Stimulated activated CD4-positive, alpha-beta T cell treated with anti-CD3 and anti-CD28 coated beads, Interleukin-15, amount 100 ng/mL, for 24 hours (primary cell): ENCODE data around the gene TRPM6.
A peak's percentile ranks its signal among the peaks of the same experiment; 100 is the strongest.
"Not testable (repeated sequence)": the region's sequence is repeated elsewhere in the genome, so short reads cannot be mapped to it uniquely, and the experiment has no call there.

Experiments used
- DNase-seq: peaks from one replicate; pipeline ENCODE4 v3.0.0-alpha.2; 2020

Gene TRPM6

DNA sequence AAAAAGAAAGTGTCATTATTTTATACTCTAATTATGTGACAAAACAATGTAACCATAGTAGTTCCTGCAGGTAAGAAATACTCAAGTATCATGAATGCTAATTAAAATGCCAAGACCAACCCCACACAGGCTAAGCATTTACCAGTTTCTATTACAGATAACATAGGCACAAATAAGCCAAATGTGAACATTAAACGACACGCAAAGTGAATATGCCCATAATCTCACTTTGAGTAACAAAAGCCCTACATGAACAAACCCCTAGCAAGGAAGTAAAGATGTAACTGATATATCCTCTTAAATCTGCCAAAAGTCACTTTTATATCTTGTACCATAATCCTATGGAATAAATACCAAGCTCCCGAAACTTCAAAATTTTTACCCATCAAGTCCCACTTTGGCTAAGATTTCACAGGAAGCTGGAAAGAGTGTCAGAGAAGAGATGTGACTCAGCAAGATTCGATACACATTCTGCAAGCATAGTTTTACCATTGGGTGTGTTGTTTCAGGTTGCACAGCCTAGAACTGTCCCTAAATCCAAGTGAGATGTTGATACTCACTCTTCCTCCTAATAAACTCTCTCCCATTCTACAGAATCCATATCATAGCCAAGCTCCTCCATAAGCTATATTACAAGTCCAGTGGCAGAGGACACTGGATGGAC lies 28.8 kb downstream of the TRPM6 start:
- no peak for DNase-seq

DNA sequence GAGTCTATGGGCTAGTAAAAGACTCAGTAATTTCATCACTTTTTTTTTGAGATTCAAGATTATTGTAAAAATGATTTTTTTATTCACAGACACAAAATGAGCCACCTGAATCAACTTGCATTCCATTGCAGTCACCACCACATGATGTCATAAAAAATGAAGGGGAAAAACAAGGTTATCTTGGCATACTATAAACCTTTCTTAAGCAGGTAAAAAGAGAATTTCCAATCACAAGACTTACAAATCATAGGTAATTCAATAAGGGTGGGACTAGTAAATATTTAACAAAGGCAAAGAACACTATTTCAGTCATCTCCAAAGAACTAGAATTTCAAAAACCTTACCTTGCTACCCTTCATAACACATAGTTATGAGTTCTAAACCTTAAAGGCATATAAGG lies 30.7 kb downstream of the TRPM6 start:
- no peak for DNase-seq

DNA sequence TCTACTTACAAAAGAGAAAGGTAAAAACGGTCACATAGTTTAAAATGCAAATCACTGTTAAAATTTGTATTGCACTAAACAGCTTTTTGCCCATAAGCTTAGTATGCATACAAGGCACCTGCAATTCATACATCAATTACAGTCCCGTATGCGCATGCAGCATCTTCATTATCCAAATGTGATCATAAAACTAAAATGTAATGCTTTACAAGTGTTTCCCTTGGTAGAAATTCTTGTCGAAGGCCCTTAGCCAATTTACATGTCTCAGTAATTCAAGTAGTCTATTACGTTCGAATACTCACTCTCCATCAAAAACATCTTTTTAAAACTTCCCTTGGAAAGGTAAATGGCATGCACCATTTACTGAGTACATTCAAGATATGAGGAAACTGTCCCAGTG lies 32.6 kb downstream of the TRPM6 start:
- no peak for DNase-seq

DNA sequence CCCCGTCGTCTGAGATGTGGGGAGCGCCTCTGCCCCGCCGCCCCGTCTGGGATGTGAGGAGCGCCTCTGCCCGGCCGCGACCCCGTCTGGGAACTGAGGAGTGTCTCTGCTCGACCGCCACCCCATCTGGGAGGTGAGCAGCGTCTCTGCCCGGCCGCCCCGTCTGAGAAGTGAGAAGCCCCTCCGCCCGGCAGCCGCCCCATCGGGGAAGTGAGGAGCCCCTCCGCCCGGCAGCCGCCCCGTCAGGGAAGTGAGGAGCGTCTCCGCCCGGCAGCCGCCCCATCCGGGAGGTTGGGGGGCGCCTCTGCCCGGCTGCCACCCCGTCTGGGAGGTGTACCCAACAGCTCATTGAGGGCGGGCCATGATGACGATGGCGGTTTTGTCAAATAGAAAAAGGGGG lies 34.7 kb downstream of the TRPM6 start:
- not testable (repeated sequence) for DNase-seq

DNA sequence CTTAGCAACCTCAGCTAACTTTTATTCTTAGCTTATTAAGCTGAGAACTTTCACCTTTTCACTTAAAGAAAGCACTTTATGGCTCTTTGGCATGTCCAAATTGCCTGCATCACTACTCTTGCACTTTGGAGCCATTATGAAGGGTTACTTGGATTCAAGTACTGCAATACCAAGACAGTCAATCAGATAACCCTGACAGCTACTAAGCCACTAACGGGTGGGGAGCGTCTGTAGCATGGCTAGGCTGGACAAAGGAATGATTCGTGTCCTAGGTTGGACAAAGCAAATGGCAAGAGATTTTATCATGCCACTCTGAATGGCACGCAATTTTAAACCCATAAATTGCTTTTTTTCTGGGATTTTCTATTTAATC lies 39.6 kb downstream of the TRPM6 start:
- DNase-seq, result no peak

DNA sequence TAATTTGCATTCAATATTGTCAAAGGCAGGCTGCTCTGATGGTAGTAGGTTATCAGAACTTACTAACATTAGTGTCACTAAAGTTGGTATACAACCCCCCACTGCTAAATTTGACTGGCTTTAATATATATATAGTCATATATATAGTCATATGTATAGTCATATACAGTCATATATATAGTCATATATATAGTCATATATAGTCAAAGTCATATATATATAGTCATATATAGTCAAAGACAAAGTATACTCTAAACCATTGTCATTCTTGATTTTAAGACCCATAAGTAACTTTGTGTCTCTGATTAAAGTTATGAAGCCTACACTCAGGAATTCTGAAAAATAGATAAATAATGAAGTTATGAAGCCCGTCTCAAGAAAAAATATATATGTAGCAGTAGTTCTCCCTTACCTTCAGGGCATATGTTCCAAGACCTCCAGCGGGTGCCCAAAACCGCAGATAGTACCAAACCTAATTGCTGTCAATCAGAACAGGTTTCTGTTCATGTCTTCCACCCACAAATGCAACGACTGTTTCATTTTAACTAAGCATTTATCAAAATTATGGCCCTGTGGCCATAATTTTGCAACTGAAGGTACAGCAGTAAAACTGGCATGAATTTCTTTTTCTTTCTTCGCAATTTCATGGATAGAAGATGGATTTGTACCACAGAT lies 40.1 kb downstream of the TRPM6 start:
- DNase-seq, result no peak

DNA sequence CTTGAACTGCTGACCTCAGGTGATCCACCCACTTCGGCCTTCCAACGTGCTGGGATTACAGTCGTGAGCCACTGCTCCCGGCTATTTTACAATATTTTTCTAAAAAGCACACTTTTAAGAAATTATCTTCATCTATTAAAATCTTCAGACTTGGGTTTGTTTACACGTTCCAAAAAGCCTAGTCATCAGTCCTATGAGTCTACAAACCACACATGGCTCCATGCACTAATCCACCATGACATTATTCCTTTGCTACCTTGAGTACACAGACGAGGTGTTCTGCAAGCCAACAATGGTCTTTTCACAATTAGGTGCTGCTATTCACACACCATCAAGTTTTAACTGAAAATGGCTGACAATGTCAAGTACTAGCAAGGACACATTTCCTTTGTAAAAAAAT lies 41.0 kb downstream of the TRPM6 start:
- DNase-seq, result no peak

DNA sequence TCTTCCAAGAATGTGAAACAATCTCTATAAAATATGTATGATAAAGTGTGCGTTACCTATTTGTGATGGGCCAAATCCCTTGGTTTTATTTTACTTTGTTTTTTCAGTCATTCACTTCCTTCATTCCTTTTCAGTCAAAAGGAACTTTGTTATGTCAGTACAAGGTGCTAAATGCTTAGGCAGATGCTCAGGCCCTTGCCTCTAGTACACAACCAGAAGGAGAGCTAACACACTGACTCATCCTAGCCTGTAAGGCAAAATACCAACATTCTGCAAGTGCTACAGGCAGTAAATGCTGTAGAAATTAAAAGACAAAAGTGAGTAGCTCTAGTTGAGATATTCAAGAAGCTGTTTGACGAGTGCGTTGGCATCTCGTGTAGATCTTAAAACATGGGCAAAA lies 49.4 kb downstream of the TRPM6 start:
- no peak for DNase-seq

DNA sequence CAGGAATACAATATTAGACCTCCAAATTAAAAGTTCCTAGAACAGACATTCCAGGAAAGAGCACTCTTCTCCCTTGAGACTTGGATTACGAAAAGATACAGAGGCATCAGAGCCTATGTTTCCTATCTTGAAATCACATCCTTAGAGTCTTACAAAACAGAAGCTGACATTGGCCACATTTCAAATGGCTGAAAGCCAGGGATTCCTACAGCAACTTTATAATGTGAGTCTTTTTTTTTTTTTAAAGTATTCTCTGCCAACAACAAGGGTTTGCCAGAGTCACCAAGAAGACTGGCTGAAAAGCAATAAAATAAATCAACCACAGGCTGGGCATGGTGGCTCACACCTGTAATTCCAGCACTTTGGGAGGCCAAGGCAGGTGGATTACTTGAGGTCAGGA lies 63.1 kb downstream of the TRPM6 start:
- DNase-seq, result no peak

DNA sequence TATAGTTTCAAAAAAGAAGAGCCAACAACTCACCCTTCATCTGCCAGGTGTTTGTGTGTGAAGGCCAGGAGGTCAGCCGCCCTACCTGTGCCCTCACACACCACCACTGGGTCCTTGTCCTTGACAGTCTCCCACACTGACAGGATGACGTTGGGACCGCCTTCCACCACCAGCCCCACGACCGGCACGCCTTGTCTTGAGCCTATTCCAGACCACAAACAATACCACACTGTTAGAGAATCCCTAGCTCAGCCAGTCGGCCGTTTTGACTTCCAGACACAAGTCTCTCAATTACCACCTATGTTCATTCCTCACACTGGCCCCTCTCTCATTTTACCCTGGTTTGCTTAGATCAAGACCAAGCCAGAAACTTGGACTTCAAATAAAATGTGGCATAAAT lies 66.1 kb downstream of the TRPM6 start:
- no peak for DNase-seq

DNA sequence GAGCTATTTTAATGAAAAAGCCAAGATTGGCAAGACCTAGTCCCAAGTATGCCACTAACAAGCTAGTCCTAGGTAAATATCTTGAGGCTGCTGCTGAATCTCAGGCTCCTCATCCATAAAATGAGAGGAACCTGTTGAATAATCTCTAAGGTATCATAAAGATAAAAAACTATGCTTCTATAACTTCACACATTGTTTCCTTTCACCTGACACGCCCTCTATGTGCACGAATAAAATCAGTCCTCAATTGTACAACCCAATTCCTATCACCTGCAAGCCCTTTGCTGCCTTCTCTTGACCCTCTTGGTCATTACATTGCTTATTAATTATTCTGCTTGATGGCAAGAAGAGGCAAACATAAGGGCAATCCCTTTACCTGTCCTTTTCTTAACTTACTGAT lies 69.9 kb downstream of the TRPM6 start:
- DNase-seq, result no peak

DNA sequence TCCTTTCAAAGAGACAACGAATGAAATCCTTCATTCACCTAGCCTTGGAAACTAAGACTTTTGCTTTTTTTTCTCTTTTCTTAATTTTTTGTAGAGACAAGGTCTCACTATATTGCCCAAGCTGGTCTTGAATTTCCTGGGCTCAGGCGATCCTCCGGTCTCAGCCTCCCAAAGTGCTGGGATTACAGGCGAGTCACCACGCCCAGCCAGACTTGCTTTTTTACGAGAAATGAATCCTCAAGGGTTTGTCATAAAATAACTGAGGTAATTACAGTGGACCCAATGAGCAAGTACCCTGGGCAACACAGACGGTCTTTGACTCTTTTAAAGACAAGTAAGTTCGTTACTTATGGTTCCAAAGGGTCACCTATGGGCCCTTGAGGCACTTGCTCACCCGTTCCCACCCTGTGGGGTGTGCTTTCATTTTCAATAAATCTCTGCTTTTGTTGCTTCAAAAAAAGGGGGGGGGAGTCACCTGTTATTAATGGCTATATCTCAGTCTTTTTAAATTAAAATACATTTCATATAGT lies 70.4 kb downstream of the TRPM6 start:
- DNase-seq, result no peak

DNA sequence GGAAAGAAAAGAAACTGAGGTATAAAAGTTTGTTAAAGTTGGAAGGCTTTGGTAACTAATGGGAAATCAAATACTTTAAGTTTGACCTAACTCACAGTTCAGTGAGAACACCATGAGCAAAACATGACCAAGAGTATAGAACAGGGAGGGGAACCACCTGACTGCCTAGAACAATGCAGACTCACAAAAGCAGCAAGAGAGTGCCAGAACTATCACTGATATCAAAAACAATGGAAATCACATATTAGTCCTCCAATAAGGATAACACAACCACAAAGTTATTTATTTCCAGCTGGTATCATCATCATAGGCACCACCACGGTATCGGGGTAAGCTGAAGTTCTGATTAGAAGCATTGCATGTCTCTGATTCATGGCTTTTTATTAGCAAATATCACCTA lies 77.5 kb downstream of the TRPM6 start:
- no peak for DNase-seq

DNA sequence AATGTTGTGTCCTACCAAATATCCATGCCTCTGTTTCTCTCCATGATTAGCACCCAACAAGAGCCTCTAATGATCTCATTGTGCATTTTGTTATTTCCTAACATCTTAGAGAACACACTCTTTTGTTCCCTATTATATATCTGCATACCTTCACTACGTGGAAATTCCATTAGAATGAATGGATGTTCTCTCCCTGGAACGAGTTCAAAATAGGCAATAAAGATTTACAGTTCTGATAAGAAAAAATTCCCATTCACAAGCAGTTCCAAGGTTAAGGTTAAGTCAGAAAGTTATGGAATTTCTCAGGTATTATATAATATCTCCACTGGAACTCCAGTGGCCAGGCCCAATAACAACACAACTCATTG lies 83.7 kb downstream of the TRPM6 start:
- DNase-seq, result no peak

DNA sequence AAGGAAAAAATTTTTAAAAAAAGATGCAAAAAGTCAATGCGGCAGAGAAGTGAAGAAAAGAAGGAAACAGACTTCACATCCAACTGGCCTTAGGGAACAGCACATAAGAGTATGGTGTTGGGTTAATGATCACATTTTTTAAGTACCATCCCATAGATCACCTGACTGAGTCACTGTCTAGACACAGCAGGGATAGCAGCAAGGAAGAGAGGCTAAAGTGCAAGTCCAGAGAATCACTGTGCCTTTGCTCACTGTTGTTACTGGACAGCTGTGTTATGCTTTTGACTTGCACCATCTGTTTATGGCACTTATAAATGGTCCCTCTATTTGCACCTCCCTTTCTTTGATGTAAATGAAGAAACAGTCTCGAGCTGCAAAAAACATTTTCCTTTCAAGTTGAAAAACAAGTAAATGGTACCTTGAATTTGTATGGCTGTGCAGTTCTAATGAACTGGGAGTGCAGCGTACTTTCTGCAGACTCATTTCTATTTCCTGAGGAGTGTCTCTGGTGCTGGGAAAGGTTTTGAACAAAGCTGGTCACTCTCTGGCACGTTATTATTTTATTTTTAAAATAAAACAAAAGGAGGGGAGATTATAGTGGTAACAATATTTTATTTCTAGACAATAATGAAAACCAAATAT lies 84.2 kb downstream of the TRPM6 start:
- DNase-seq, result no peak

DNA sequence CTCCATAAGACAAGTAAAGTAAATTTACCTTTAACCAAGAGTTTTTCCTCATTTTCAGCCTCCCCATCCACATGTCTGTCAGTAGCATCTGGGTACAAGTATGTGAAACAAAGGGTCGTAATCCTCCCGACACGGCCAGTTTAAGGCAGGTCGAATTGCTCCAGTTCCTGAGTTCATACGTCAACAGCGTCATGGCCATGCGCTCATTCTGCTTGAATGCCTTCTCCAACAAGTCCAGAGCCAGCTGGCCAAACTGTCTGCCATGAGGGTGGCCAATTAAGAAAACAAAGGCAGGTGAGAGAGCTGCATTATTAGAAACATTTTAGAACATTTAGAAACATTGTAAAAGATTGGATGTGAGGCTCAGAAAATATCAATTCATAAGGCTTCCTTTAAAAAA lies 87.5 kb downstream of the TRPM6 start:
- DNase-seq, result no peak

DNA sequence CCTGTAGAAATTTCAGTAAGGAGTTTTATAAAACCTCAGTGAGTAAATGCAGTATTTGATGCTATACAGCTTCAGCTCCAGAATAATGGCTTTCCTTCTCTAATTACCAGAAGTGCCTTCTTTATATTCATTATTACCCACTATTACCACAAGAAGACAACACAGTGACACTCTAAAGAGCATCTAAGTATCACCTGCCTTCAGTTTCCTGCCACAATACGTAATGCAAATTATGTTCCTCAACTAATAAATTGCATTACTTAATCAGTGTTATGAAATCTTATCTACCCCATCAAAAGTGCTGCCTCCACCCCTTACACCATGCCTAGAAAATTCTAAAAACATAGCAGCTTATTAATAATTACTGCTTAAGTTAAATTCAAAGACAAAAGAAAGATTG lies 91.9 kb downstream of the TRPM6 start:
- DNase-seq, result no peak

DNA sequence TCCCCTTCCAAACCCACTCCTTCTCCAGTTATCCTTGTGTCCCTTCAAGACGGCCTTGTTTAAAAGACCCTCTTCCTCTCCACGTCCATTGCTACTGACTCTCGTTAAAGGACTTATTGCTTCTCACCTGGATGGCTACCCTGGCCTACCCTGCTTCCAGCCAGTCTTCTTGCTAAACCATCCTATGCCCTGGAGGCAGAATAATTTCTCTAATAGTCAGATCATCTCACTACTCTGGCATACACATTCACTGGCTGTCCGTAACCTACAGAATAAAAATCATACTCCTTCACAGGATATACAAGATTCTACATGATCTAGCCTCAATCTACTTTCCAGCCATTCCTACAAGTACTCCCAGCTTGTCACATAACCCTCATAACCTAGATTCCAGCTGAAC lies 92.6 kb downstream of the TRPM6 start:
- no peak for DNase-seq

DNA sequence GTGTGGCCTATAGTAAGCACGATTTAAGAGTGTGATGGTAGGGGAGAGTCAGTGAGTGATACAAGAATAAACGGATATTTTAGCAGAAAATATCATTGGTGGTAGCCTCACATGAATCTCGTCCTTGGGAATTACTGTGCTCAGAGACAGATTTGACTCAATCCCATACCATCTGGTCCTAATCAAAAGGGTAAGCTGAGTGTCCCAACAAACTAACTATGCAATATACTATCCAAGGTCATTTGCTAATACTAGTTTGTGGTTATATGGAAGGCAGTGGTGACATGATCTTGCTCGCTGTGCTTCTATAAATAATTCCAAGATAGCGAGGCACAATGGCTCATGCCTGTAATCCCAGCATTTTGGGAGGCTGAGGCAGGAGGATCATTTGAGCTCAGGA lies 103.2 kb downstream of the TRPM6 start:
- DNase-seq, result no peak

DNA sequence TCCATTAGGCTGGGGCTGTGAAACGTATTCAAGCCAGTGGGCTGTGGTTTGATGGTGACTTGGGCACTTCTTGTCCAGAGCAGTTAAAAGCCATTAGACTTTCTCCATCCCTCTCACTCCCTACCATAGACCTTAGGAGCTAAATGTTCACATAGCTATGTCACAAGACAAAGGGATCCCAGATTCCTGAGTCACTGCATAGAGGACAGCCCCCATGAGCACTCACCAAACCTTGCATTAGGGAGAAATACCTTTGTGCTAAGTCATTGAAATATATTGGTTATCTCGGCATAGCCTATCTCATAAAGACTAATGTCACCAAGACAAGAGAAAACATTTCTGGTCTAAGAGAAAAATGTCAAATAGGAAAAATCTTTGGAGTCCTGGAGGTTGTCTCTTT lies 104.3 kb downstream of the TRPM6 start:
- DNase-seq, result no peak

DNA sequence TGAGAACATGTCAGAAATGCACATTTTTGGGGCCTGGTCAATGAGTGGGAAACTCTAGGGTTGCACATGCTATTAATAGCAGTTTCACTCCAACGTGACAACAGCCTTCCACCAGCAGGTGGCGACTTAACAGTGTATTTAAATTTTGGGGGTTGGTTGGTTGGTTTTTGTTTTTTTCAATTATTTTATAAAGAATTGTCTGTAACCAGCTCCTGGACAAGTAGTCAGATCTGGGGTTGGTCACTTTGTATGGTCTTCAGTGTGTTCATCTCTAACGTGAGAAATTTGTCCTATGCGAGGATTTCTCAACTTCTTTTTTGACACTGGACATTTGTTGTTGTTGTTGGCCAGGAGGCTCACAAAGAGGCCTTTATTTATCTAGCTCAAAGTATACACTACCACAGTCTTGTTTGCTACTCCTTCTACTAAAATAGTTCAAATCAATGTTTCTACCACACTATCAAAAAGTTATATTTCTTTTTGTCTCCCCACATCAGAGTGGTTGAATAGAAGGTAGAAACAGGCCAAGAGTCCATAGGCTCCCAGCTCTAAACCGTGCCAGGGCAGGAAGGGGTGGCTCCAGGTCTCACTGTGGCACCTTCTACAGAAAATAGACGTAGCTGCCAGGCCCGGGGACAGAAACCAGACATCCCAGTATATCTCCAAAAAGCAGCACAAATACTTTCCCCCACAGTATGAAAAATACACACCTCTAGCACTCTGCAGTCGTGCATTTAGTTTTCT lies 110.4 kb downstream of the TRPM6 start:
- peak; percentile 78 for DNase-seq

DNA sequence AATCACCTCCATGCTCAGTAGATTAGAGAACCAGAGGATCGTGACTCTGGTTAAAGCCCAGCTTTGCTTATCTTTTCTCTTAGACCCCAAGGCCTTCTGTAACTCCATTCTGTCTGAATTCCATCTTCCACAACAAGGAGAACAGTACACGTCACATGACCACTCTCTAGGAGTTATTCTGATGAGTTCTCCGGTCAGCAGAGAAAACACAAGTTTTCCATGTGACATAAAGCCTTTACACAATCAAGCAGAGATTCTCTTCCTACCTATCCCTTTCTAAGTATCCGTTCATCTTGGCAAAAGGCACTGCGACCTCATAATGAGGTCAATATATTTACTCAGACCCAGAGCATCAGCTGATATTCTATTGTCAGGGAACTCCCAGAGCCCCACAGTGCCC lies 112.3 kb downstream of the TRPM6 start:
- no peak for DNase-seq

DNA sequence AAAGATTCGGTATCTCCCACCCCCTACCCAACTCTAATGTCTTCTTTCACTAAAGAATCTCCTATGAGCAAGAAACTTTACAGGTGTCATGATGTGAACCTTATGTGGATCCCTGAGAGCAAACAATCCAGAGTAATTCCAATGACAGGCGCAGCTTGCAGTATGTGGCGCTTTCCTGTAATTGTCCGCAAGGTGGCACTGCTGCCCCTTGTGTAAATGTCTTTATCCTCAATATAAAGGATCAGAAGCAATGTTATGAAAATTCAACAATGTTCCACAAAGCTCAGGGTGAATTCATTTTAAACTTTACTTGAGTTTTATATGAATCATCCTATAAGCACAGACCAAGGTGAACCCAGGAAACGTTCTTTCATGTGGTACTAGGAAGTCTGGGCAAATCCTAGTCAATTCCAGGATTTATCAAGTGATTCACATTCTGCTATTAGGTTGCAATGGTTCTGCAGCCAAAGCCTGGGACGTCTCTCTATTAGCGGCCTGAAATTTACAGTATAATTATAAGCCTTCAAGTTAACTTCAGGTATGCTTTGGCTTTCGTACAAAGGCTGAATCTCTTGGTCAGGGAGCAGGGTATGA lies 113.7 kb downstream of the TRPM6 start:
- DNase-seq, result peak; percentile 79
